SH-SY5Y (cell line): Measurements from ENCODE around the gene GATA6.

Experiments used
- GATA2 ChIP-seq: IDR thresholded peaks from 2 replicates; pipeline ENCODE4 v1.6.1; 2011; ENCODE audit warnings: mild to moderate bottlenecking, low read depth, low read length
- GATA3 ChIP-seq: IDR thresholded peaks from 2 replicates; pipeline ENCODE4 v1.6.1; 2011; ENCODE audit warnings: low read depth, mild to moderate bottlenecking, low read length, moderate library complexity

DNA sequence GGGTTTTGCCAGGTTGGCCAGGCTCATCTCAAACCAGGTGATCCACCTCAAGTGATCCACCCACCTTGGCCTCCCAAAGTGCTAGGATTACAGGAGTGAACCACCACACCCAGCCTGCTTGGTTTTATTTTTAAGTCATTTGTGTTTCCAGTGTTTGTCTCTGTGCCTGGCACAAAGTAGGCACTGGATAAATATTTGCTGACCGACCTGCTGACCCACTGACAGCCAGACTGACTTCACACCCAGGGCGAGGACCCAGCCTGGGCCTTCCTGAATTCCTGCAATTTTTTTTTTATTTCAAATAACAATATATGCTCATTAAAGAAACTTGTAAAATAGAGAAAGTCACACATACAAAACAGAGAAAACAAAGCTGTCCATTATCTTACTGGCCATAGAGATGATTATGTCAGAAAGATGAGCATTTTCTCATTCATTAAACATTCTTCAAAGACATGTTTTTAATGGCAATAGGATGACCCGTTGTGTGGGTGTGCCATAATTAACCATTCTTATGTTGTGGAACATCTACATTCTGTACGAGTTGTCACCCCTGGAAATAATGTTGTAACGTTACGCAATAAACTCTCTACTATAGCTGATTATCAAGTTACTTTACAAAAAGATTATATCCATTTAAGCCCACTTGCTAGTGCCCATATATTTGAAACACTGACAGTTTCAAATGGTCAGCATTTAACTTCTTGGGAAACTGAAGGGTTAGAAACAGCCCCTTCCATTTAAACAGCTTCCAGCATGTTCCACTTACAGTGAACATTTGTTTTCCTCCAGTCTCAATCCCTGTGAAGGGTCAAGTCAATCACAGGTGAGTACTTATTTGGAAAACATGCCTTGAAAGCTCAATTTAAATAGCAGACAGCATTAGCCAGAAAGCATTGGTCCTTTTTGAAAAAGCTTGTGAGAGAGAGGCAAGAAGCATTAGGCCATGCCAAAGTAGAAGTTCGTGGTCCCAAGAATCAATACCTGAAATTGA, 25.7 kb upstream of the GATA6 start:
- TF ChIP-seq GATA2 (no peak), GATA3 (no peak)
